AG10803 (cell line): Measurements from ENCODE around the gene INF2.

ENCODE experiments used
- DNase-seq: peaks from one replicate; pipeline ENCODE4 v3.0.0; 2010; ENCODE audit warnings: low read depth
- H3K4me3 ChIP-seq: 2 replicates; pipeline ENCODE4 v1.5.1; 2011; ENCODE audit warnings: mild to moderate bottlenecking, low read length, control low read depth
- TF ChIP-seq, protein P1 (sequence below): conservative IDR thresholded peaks from 2 replicates; pipeline ENCODE4 v1.5.1; 2011; ENCODE audit warnings: mild to moderate bottlenecking, low read length, control low read depth, inconsistent platforms

Gene INF2

GRCh38 chr14:104698688-104699425, 9.4 kb downstream of the INF2 start:
- no peak overlapping the region for H3K4me3 ChIP-seq
- TF ChIP-seq, protein P1, sequence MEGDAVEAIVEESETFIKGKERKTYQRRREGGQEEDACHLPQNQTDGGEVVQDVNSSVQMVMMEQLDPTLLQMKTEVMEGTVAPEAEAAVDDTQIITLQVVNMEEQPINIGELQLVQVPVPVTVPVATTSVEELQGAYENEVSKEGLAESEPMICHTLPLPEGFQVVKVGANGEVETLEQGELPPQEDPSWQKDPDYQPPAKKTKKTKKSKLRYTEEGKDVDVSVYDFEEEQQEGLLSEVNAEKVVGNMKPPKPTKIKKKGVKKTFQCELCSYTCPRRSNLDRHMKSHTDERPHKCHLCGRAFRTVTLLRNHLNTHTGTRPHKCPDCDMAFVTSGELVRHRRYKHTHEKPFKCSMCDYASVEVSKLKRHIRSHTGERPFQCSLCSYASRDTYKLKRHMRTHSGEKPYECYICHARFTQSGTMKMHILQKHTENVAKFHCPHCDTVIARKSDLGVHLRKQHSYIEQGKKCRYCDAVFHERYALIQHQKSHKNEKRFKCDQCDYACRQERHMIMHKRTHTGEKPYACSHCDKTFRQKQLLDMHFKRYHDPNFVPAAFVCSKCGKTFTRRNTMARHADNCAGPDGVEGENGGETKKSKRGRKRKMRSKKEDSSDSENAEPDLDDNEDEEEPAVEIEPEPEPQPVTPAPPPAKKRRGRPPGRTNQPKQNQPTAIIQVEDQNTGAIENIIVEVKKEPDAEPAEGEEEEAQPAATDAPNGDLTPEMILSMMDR = no peak
- DNase-seq = no peak

- no peak for DNase-seq
- no peak overlapping the region for H3K4me3 ChIP-seq
- TF ChIP-seq, protein P1 = no peak
These were observed 10.0 kb downstream of the INF2 start for GRCh38 chr14:104699426-104699748.

- no peak for DNase-seq
- no peak overlapping the region for H3K4me3 ChIP-seq
- TF ChIP-seq, protein P1 = no peak
These were observed 10.8 kb downstream of the INF2 start for GRCh38 chr14:104700225-104700651.

GRCh38 chr14:104700747-104701217, 11.4 kb downstream of the INF2 start:
- no peak for DNase-seq
- TF ChIP-seq, protein P1 = no peak
- H3K4me3 ChIP-seq = no peak overlapping the region

DNA sequence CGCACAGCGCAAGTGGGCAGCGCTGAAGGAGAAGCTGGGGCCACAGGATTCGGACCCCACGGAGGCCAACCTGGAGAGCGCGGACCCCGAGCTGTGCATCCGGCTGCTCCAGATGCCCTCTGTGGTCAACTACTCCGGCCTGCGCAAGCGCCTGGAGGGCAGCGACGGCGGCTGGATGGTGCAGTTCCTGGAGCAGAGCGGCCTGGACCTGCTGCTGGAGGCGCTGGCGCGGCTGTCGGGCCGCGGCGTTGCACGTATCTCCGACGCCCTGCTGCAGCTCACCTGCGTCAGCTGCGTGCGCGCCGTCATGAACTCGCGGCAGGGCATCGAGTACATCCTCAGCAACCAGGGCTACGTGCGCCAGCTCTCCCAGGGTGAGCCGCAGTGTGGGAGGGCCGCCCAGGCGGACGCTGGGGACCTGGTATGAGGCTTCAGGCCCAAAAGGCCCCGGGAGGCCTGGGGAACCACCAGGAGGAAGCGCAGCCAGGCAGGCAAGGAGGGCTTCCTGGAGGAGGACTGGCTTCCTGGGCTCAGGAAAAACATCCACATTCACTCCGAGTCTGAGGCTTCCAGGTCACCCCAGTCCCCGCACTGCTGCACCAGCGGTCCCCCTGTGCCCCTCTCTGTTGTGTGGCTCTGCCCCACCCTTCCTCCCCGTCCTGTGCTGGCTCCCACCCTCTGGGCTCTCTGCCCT, 12.1 kb downstream of the INF2 start:
- TF ChIP-seq, protein P1 = no peak
- no peak for DNase-seq
- no peak overlapping the region for H3K4me3 ChIP-seq

DNA sequence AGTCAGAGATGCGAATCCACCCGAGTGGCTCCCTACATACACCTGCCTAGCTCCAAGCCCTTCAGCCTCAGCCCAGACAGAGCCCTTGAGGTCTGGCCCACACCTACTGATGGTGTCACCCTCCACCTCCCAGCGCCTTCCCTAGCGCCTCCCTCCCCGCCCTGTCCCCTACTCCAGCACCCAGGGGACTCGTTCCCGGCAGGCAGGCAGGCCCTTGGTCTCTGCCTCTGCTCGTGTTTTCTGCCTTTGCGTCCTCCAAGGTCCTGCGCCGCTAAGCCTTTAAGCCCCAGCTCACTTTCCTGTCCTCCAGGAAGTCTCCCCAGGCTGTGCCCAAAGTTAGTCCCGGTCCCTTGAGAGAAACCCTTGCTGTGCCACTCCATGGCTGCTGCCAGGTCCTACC, 12.7 kb downstream of the INF2 start:
- TF ChIP-seq, protein P1 = no peak
- no peak overlapping the region for H3K4me3 ChIP-seq
- no peak for DNase-seq

- no peak for DNase-seq
- H3K4me3 ChIP-seq = no peak overlapping the region
- TF ChIP-seq, protein P1 = no peak
These were observed 13.3 kb downstream of the INF2 start for GRCh38 chr14:104702673-104703072.
